ENCODE data around the gene ITPR1.

DNA sequence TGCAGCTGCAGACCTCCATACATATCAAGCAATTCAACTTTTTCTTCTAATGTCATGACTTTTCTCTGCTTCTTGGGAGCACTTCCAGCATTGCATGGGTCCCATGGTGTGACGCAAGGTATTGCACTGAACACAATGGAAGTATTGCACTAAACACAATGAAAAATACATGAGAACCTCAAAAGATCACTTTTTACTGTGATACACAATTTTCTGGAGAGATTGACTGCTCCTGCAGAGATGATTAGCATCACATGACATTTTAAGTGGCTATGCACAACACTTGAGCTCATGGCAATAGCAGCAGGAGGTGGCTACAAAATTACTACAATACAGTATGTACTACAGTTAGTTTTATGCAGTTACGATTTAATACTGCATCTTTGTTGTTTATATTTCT is 372.6 kb downstream of the ITPR1 start:
- TF ChIP-seq, protein P1, sequence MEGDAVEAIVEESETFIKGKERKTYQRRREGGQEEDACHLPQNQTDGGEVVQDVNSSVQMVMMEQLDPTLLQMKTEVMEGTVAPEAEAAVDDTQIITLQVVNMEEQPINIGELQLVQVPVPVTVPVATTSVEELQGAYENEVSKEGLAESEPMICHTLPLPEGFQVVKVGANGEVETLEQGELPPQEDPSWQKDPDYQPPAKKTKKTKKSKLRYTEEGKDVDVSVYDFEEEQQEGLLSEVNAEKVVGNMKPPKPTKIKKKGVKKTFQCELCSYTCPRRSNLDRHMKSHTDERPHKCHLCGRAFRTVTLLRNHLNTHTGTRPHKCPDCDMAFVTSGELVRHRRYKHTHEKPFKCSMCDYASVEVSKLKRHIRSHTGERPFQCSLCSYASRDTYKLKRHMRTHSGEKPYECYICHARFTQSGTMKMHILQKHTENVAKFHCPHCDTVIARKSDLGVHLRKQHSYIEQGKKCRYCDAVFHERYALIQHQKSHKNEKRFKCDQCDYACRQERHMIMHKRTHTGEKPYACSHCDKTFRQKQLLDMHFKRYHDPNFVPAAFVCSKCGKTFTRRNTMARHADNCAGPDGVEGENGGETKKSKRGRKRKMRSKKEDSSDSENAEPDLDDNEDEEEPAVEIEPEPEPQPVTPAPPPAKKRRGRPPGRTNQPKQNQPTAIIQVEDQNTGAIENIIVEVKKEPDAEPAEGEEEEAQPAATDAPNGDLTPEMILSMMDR (conservative IDR thresholded peaks at IDR 0.05; ENCODE audit: low read length): no peak
- TF ChIP-seq EZH2phosphoT487 (IDR thresholded peaks at IDR 0.05; ENCODE audit: borderline replicate concordance): no peak

Measured in Loucy (cell line).